SIG-M5 treated with dmso at 0.1 percent for 504 hours (cell line): ENCODE measurements around the gene RGS7BP.
"Not testable (repeated sequence)": the region's sequence is repeated elsewhere in the genome, so short reads cannot be mapped to it uniquely, and the experiment has no call there.

ENCODE experiments used
- DNase-seq: peaks from one replicate; lab custom pipeline; 2025; ENCODE audit not compliant: unreplicated experiment; lab: John Stamatoyannopoulos, UW

RGS7BP gene

DNA sequence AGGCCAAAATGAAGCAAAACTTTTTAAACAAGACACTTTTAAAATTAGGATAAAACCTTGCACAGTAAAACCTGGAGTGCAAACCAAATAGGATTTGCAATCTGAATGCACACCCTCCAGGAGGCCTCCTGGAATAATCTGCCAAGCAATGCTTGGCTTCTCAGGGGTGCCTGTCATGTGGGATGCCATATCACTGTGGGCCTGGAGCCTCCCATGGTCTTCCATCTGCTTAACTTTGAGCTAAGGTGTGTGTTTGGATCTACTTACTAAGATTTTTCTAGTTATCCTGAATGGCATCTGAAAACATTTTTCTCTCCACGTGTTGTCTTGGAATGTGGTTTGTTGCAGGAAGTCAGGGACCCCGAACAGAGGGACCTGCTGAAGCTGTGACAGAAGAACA lies 52.1 kb downstream of the RGS7BP start:
- DNase-seq: no peak

DNA sequence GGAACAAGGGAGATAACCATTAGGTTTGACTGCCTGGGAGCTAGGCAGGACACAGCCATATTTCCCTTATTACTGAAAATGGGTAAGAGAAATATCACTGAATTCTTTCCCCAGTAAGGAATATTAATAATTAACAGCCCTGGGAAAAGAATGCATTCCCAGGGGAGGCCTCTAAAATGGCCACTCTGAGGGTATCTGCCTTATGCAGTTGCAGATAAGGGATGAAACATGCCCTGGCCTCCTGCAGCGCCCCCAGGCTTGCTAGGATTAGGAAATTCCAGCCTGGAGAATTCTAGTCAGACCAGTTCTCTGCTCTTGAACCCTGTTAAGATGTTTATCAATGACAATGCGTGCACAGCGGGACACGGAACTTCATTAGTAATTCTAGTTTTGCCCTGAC lies 52.8 kb downstream of the RGS7BP start:
- not testable (repeated sequence) for DNase-seq

DNA sequence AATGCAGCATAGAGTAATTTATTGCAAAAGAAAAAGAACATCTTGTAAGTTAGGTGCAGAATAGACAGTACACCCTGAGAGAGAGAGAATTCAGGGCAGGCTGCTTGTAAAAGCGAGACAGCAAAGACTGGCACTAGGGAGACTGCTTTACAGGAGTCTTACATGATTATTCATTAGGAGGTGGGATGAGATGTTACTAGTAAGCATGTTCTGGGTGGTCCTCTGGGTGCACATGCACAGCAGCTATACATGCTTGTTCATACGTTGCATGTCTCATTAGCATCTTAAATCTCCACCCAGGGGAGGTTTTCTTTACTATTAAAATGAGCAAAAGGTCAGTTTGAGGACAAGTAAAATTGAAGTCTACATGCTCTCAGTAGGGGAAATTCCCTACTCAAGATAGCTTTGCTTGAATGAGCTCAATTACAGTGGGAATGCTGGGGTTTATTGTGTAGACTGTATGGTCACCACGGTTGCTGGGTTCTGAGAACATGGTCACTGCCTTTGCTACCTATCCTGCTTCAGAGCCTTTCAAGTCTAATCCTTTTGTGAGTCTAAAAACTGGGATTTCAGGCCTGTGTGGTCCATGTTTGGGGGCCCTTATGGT lies 60.6 kb downstream of the RGS7BP start:
- no peak for DNase-seq

DNA sequence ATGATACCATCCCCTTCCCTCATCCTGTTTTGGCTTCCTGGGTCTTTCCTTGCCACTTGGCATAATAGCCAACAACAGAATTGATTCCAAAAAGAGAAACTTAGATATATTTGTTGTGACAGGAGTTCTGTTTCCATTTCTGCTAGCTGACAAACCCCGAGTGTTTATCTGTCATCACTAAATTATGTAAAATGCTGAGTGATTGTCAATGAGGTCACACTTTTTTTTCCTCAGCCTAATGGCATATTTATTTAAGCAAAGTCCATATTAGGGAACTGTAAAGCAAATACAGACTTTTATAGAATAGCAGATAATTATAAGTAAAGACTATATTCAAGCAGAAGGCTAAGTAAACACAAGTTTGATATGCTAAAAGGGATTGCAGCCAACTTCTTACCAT lies 64.0 kb downstream of the RGS7BP start:
- DNase-seq: no peak

DNA sequence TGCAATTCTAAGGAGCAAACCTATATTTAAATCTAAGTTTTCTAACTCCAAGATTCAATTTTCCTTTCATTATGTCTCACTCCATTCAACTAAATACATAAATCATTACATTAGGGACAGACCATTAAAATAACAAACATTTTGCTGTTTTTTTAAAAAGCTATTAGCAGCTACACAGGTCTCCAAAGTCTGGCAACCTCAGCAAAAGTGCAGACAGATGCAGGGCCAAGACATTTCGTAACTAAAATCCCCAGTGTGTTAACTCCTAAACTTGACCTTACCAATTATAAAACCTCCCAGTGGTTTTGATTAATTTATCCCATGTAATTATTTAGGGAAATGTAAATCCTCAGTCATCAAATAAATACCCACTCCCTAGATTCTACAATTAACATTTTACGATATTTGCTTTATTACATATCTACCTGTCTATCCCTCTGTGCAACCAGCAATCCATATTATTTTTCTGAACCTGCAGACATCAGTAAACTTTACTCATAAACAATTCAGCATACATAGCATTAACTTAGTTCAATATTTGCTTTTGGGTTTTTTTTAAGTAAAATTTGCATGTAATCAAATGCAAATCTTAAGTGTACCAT lies 64.7 kb downstream of the RGS7BP start:
- DNase-seq: no peak

DNA sequence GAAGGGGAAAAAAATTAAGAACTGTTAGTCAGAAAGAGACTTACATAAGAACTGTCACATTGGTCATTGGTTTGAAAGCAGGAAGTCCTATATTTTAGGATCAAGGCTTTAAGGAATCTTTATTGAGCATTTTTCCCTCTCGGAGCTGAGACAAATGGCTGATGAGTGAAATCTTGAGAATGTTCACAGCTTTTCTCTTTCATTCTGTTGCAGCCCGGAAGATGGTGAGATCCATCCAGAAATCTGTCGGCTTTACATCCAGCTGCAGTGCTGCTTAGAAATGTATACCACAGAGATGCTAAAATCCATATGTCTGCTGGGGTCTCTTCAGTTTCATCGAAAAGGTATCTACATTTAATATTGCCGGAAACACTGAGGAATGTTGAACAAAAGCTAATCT lies 69.7 kb downstream of the RGS7BP start:
- DNase-seq: no peak

DNA sequence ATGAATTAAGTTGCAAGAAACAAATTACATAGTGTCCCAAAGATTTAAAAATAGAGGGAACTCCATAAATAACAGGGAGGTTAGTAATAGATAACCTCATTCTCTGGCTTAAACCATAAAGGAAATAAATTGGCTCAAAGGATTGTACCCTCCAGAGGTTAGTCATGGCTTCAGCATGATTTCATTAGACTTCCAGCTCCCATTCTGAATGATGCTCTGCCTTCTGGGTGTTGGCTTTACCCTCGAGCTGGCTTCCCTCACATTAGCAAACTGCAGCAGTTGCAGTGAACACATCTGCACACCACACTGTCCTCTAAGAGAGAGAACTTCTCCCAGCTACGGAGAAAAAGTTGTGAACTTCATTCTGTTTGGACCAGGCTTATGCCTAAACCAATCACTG lies 70.4 kb downstream of the RGS7BP start:
- no peak for DNase-seq

DNA sequence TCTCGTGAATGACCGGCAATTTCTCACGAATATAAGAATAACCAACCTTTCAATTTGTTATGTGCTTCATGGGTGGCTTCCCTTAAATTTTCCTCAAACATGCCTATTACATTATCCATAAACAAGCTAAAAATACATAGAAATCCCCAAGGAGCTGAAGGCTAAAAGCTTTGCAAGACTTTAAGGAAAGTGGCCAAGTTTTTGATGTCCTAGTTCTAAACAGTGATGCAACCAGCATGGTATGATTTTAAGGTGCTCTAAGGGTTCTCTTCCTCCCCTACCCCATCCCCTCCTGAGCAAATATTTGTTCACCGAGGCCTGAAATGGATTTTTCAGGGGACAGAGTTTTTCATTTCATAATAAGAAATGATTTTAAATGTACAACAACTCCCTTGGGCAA lies 79.8 kb downstream of the RGS7BP start:
- DNase-seq: no peak

DNA sequence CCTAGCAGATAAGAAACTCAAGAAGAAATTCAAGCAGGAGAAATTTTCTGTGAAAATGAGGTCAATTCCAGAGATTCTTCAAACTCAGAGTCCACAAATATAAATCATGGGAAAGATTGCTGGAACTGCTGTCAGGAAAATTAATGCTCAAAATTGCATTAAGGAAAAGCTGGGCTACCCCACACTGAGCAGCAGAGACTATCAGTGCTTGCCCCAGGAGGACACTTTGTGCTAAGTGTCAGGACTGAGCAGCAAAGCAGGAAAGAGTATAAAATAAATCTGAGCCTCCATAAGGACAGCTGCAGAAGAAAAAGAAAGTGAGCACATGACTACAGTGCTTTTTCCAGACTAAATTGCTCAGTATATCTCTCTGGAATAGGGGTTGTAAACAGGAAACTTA lies 81.6 kb downstream of the RGS7BP start:
- DNase-seq: no peak

DNA sequence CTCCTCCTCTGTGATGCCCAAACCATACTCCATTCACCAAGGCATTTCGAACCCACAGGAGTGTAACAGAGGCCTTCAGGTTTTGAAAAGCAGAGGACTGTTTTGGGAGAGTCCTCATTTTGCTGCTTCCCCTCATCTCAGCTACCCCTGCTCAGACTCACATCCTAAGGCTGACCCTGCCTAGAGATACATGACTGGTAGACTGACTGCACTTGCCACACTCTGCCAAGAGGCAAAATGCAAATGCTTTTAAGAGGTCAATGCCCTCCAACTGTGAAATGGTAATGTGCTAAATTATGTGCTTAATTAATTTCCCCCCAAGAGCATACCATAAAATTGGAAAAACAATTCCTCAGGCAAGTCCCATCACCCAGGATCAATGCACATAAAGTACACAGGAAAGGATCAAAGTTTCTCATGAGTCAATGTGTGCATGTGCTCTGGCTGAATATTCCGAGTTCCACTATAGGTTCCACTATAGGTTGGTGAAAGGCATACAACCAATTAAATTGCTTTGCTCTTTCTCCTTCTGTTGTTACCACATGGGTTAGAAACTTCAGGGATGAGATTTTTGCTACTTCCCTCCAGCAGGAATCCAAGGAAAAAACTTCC lies 87.0 kb downstream of the RGS7BP start:
- DNase-seq: no peak

DNA sequence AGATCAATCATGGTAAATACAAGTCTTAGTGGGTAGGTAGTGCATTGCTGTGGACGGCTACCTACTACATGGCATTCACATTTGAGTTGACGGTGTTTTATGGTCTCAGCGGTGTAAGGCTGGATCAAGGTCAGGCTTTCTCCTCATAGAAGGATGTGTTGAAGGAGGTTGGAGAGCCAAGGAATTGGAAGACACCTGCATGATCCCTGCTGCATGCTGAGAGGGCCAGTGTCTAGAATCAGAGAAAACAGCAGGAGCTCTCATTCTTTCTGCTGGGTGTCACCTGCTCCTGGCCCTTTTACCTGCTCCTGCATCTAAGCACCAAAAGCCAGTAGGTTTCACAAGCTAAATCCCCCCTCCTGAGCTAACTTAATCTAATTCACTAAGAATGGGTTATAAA lies 88.2 kb downstream of the RGS7BP start:
- no peak for DNase-seq

DNA sequence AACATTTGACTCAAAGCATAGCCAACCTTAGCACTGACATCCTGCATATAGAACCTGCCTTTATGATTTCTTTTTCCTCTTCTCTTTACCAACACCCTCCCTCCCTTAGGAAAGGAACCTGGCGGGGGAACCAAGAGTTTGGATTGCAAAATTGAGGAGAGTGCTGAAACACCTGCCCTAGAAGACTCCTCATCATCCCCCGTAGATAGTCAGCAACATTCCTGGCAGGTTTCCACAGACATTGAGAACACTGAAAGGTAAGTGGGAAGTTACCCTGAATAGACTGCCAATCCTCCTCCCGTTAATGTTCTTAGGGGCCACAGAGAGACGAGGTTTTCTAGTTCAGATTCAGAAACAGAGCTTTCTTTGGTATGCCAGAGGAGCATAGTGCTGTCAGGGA lies 88.8 kb downstream of the RGS7BP start:
- no peak for DNase-seq

DNA sequence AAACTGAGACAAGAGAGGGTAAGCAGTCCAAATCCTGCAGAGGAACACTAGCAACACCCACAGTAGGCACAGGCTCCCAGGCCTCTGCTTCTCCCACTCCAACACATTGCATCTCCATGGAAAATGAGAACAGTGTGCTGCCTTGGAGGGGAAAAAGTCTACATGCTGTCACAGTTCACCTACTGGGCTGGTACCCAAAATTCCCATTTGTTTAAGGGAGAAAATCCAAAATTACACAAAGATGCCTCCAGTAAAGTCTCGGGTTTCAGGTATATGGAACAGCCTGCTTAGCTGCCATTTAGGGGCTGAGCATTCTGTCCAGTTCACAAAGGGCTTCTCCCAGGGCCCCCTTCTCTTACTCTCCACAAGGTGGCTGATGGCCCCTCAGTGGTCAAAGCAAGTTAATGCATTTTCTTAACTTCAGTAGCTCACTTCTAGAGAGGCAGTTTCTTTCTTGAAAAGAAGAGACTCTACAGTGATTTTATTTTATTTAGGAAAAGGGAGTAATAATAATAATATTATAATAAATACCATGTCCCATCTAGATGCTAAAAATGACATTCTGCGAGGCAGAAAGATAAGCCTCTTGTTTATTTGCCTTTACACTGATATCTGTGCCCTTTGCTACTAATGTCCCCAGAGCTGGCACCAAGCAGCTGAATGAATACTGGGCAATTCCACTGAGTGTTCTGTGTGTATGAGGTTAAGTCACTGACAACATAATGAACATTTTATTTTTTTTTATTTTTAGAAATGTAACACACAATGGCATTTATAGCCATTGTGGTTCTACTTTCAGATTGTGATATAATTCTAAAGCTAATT lies 89.4 kb downstream of the RGS7BP start:
- DNase-seq: no peak

DNA sequence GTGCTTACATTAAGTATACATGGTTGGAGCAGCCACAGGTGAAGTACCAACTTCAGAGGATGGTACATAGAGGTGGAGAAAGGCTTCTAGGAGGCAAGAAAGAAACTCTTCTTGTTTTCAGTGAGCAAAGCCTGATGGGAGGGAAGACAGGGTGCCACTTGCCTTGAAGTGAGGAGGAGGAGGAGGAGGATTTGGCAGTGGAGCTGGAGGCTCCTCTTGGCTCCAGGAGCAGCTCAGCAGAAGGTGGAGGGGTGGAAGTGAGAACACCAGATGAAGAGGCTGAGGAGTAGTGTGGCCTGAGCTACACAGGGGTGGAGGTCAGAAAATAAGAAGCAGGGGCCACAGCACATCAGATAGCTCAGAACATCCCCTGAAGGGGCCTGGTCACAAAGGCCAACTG lies 93.4 kb downstream of the RGS7BP start:
- no peak for DNase-seq

DNA sequence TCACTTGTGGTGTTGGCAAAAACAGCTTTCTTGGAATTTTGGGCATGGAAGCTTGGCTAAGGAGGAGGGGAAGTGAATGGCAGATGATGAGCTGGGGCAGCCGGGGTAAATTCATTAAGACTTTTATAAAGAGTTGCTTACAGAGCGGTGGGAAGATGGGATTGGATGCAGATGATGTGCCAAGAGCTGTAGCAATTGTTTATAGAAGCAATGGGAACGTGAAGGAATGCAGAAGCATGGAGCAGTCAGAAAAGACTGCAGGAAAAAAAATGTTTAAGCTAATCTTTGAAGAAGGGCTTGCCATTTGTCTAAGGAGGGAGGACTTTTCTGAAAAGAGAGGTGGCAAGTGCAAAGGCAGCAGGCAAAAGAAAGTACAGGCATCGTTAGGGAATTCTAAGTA lies 97.9 kb downstream of the RGS7BP start:
- no peak for DNase-seq

DNA sequence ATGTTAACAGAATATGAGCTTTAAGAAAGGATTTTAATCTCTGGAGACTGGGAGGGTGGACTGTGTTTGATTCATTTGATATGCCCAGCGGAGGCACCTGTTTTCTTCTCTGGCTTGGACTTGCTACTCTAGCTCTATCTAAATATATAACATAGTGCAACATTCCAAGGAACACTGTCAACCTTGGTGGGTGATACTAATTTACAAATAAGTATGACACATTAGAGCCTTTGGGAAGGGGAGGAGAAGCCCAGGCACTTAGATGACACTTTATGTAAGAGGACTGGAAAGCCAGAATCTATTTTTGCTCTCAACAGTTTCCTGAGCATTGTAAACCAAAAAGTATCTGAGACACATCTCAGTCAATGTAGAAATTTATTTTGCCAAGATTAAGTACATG lies 101.1 kb downstream of the RGS7BP start:
- no peak for DNase-seq

DNA sequence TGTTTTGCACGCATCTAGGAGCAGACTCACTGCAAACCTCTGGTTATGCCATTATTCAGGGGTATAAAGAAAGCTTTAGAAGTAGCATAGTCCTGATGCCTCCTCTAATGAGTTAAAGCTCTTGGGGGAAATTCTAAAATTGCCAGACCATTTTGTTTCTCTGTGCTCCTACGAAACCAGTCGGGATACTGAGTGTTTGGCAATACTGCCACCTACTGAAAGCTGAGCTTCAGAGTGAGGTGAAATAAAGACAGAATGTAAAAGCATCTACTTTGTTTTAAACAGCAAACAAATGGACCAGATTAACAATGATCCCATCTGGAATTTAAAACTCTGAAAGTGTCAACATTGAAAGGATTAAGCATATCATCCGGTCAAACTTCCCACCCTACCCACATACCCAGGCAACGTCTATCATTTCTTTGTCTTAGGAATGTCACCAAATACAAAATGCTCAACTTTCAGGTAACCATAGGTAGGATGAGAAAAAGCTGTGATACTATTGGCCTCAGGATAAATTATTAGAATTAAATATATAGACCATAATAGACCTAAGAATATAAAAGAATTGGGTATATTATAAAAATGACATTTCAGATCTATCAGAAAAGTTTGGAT lies 106.6 kb downstream of the RGS7BP start:
- DNase-seq: peak; percentile 45

DNA sequence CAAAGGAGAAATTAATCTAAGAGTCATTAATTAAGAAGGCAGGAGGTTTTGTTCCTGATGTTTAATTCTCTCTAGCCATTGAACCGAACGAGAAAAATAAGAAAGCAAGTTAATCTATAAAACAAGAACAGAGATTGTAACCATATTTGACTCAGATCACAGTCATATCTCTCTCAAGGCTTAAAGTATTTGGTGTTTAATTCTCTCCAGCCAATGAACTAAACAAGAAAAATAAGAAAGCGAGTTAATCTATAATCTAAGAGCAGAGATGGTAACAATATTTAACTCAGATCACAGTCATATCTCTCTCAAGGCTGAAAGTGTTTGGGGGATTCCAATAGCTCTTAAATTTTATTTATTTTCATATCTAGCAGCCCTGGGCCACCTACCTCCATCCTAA lies 110.1 kb downstream of the RGS7BP start:
- DNase-seq: no peak

DNA sequence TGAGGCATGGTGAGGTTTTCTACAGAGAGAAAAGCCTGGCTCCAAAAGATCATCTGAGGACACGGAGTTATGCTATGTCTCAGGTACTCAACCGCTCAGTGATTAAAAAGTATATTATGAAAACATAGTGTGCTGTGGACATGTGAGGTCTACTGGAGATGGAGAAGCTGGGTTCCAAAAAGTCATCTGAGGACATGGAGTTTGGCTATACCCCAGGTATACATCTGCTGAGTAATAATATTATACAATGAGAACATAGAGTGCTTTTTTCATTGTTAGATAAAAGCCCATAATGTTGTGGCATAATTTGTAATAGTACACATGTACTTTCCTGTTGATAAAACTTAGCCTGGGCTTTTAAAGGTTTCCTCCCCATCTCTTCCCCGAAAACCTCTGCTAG lies 113.8 kb downstream of the RGS7BP start:
- no peak for DNase-seq

DNA sequence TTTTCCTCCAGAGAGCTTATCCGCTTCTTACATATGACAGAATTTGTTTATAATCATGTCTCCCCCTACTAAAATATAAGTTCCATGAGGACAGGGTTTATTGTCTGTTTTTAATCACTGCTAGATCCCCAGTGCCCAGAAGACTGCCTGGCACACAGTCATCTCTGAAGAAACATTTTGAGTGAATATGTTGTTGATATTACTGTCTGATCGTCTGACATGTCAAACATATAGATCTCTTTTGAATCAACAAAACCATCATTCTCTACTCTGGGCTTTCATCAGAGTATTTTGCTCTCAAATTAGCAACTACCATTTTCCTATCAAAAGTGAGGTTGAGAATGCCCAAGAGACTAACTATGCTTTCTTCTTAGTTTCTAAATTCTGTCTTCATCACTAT lies 117.2 kb downstream of the RGS7BP start:
- DNase-seq: no peak

DNA sequence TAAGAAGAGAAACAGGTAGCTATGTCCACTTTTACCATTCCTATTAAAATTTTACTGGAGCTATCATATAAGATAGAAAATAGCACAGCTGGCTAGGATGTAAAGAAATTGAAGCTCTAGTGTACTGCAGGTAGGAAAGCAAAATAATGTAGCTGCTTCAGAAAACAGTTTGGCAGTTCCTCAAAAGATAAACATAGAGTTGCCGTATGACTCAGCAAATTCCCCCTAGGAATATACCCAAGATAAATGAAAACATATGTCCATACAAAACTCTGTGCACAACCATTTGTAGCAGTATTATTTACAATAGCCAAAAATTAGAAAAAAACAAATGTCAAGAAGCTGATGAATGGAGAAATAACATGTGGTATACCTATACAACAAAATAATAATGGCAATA lies 119.9 kb downstream of the RGS7BP start:
- DNase-seq: no peak

DNA sequence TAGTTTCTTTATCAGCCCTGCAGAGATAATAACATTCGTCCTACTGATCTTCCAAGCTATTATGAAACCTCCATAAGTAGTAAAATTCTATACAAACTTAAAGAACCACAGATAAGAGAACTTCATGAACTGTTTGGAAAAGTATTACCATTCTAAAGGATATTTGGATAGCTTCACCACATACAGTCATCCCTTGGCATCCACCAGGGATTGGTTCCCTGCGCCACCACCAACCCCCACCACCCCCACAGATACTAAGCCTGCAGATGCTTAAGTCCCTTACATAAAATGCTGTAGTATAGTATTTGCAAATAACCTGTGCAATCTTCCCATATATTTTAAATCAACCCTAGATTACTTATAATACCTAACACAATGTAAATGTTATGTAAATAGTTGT lies 123.1 kb downstream of the RGS7BP start:
- no peak for DNase-seq
